Gastroesophageal sphincter (tissue), 3 donors: ENCODE data around the gene PGBD4.

Source experiments
- POLR2A ChIP-seq, 2 donors: fragments of 450-650 bp; IDR thresholded peaks; one replicate each; pipeline ENCODE4 v1.6.1; 2017; ENCODE audit warnings: antibody characterized with exemption in 2 of 2, mild to moderate bottlenecking in 2 of 2, moderate library complexity in 1 of 2
- TF ChIP-seq, protein P1 (sequence below), 4 experiments: fragments of 200-600 bp in 2 of 4; fragments of 450-650 bp in 2 of 4; sonication (generic) in 1 of 4; IDR thresholded peaks; one replicate each; pipeline ENCODE4 v1.5.1; 2017 to 2019; ENCODE audit warnings: antibody characterized with exemption in 4 of 4, mild to moderate bottlenecking in 2 of 4, moderate library complexity in 2 of 4

DNA sequence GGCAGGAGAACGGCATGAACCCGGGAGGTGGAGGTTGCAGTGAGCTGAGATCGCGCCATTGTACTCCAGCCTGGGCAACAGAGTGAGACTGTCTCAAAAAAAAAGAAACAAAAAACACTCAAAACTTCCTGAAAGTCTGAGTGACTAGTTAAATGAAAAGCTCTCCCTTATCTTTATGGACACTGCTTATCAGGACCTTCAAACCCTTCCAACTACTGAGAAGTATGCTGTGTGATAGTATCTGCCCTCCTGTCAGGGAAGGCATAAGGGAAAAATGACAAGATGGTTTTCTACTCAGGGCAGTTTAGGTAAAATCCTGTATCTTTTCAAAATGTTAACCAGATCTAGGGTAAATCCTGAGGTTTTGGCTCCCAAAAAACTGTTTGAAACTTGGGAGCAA is 22.0 kb upstream of the PGBD4 start:
- no peak for TF ChIP-seq POLR2A (IDR thresholded peaks at IDR 0.05)
- TF ChIP-seq, protein P1, sequence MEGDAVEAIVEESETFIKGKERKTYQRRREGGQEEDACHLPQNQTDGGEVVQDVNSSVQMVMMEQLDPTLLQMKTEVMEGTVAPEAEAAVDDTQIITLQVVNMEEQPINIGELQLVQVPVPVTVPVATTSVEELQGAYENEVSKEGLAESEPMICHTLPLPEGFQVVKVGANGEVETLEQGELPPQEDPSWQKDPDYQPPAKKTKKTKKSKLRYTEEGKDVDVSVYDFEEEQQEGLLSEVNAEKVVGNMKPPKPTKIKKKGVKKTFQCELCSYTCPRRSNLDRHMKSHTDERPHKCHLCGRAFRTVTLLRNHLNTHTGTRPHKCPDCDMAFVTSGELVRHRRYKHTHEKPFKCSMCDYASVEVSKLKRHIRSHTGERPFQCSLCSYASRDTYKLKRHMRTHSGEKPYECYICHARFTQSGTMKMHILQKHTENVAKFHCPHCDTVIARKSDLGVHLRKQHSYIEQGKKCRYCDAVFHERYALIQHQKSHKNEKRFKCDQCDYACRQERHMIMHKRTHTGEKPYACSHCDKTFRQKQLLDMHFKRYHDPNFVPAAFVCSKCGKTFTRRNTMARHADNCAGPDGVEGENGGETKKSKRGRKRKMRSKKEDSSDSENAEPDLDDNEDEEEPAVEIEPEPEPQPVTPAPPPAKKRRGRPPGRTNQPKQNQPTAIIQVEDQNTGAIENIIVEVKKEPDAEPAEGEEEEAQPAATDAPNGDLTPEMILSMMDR (IDR thresholded peaks at IDR 0.05): no peak
